Omental fat pad (tissue), 4 donors: Measurements from ENCODE around the gene HBZ. TPM values are rescaled to one million over a fixed set of nuclear protein-coding genes. Genes with fewer than 3 reads are reported as not detected.

ENCODE experiments used
- ATAC-seq: fragments of 150-250 bp; one replicate; pipeline ENCODE4 v1.9.1; 2016; ENCODE audit warnings: mild to moderate bottlenecking, moderate library complexity; ENCODE audit not compliant: low FRiP score
- DNase-seq: peaks from one replicate; pipeline ENCODE4 v3.0.0-alpha.2; 2019; ENCODE audit warnings: low spot score
- CTCF ChIP-seq, 3 donors: fragments of 450-650 bp; IDR thresholded peaks; one replicate each; pipeline ENCODE4 v1.5.1; 2016 to 2017; ENCODE audit warnings: antibody characterized with exemption in 3 of 3, mild to moderate bottlenecking in 3 of 3, moderate library complexity in 2 of 3
- total RNA-seq, 4 donors: library from RNA; depleted of rRNA; stranded (reverse); fragments of >200 nt; gene quantifications; one replicate each; pipeline ENCODE4 v1.1.0, GENCODE V29; 2016

HBZ gene
- total RNA-seq, 4 donors from 2014 or later = not detected

- no peak for ATAC-seq
- no peak for DNase-seq
- no peak for TF ChIP-seq CTCF (IDR thresholded peaks at IDR 0.05)
Measured at GRCh38 chr16:114327-114726, 38.1 kb upstream of the HBZ start.

- TF ChIP-seq CTCF (IDR thresholded peaks at IDR 0.05) = no peak
- no peak for DNase-seq
- no peak for ATAC-seq
Measured at GRCh38 chr16:116015-116414, 36.4 kb upstream of the HBZ start.

GRCh38 chr16:117379-118365 lies 34.8 kb upstream of the HBZ start:
- no peak for DNase-seq
- peak in 1 of 3 donors; percentile 34 for TF ChIP-seq CTCF (IDR thresholded peaks at IDR 0.05)
- ATAC-seq = no peak

- no peak for ATAC-seq
- no peak for DNase-seq
- no peak for TF ChIP-seq CTCF (IDR thresholded peaks at IDR 0.05)
Measured at GRCh38 chr16:118857-119256, 33.6 kb upstream of the HBZ start.

- TF ChIP-seq CTCF (IDR thresholded peaks at IDR 0.05) = no peak
- DNase-seq (no peak), ATAC-seq (no peak)
Measured at GRCh38 chr16:119295-119694, 33.1 kb upstream of the HBZ start.

- DNase-seq (no peak), ATAC-seq (no peak)
- TF ChIP-seq CTCF (IDR thresholded peaks at IDR 0.05) = no peak
Measured at GRCh38 chr16:119835-120491, 32.5 kb upstream of the HBZ start.
